Non-pigmented ciliary epithelial cell (primary cell): ENCODE results near the gene RSKR.
A peak's percentile ranks its signal among the peaks of the same experiment; 100 is the strongest.
"Not testable (repeated sequence)": the region's sequence is repeated elsewhere in the genome, so short reads cannot be mapped to it uniquely, and the experiment has no call there.

Experiments
- DNase-seq: peaks from one replicate; pipeline ENCODE4 v3.0.0-alpha.2; 2010; ENCODE audit warnings: low read depth

The RSKR gene

DNA sequence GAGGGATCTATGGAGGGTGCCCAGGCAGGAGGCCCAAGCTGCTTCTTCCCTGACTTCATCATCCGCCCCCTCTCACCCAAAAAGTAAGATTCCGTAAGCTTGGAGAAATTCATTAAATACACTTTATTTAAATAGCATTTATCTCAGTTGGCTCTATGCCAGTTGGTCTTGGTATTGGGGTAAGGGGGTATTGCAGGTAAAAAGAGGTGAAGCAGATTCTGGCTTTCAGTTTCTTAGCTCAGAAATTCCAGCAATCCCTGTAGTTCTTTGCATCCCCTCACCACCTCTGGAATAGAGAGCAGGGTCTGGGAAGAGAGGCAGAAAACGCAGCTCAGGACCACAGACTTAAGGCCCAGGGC is 36.5 kb downstream of the RSKR start:
- DNase-seq: no peak

DNA sequence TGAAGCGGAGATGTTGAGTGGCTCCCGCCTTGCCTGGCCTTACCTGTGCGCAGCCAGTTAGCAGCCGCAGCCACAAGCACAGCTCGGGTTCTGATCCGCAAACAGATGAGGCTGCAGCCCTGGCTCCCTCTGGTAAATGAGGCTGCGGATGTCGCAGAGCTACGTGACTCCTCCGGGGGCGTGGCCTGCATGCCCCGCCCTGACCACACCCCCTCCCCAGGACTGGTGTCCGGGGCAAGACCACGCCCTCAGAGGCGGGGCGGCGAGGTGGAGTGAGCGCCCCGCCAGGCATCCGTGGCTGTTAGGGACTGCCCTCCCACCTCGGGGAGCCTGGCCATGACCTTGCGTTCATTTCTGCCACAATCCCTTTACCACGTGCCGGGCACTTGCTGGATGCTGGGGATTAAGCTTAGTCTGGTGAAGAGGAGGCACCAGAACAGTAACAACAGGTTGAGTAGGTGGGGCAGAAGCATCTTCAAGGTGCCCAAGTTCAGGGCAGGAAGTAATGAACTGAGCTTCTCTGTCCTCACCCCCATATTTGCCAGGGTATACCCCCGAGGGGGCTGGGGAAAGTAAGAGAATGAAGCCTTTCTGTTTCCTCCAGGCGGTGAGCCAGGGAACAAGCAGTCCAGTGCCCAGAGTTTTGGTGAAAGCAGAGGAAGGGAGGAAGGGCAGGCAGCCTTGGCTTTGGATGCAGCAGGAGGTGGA is 37.1 kb downstream of the RSKR start, which contains the start of gene ALDOC:
Gene ALDOC (minus strand): TSS at position 138 of the 708 bp plus-strand sequence. CDS start 1,363 bp downstream, outside the sequence.
- peak; percentile 76 for DNase-seq

GRCh38 chr17:28576016-28576415 is 38.0 kb downstream of the RSKR start:
- DNase-seq: not testable (repeated sequence)

DNA sequence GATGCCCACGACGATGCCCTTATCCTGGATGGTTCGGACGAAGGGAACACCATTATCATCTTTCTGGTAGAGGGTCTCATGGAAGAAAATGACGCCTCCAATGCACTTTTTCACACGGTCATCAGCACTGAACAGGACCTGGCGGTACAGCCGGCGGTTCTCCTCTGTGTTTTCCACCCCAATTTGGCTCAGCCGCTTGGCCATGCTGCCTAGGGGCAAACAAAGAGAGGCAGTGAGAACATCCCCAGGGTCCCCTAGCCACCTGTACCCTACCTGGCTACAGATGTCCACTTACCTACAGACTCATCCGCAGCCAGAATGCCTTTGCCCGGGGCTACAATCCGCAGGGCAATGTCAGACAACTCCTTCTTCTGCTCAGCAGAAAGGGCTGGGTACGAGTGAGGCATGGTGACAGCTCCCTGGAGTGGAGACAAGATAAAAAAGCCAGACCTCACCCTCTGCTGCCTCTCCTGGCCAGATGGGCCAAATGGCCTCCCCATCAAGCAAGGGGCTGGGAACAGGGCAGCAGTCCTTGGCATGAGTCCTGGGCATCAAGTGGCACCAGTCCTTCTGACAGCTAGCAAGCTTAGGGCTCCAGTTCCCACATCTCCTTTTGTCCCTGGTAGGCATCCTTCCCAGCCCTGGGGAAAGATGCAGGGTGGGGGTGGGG is 38.7 kb downstream of the RSKR start:
- DNase-seq: no peak

- DNase-seq: no peak
Observed at GRCh38 chr17:28574526-28574925, 39.5 kb downstream of the RSKR start.

- no peak for DNase-seq
Observed at GRCh38 chr17:28573966-28574480, 40.0 kb downstream of the RSKR start.

DNA sequence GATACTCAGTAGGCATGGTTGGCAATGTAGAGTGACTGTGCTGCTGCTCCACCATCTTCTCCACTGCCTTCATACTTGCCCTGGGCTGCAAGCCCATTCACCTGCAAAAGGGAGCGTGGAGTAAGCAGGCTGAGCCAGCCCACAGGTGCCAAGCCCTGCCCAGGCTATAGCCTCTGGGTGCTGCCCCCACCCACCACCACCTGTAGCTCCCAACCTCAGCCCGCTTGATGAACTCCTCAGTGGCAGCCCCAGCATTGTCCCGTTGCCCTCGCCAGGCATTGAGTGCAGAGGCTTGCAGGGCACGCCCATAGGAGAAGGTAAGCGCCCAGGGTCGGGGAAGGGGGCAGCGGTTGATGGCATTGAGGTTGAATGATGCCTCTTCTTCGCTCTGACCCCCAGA is 40.5 kb downstream of the RSKR start:
- no peak for DNase-seq

- DNase-seq: no peak
Observed at GRCh38 chr17:28573040-28573380, 41.0 kb downstream of the RSKR start.

DNA sequence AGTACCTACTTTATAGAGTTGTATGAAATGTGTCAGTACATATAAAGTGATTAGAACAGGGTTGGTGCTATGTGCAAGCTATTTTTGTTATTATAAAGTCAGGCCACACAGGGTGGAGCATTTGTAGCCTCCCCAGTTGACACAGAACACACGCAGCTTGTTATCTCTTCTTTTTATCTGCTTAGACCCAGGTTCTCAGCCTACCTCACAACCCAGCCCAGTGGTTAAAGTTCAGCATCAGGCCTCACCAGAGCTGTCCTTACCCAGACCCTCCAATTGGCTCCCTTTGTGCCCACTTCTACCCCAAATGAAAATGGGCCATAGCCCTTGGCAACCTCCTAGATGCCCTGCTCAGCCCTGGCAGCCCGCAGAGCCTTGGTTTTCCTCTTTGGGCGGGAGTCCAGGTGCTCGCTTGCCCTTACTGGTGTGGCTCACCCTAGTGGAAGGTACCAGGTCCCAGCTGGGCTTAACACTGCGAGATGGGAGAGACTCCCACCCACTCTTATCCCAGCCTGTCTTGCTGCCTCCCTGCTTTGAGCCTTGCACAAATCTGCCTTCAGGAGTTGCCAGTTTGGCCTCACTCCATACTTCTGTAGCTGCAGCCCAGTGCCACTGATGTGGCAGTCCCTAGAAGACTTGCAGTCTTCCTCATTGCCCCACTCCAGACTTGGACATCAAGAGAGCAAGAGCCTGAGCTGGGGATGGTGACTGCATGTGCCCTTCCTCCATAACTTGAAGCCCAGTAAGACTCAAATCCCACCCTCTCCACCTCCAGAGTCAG is 41.5 kb downstream of the RSKR start:
- DNase-seq: no peak

- DNase-seq: peak; percentile 56
Observed at GRCh38 chr17:28571361-28572122, 42.4 kb downstream of the RSKR start, which contains the start of gene PIGS. Gene PIGS, minus strand, starts transcription at chr17:28571524. Its CDS starts 28 bp downstream, at chr17:28571496.

GRCh38 chr17:28570716-28571360 is 43.1 kb downstream of the RSKR start:
- no peak for DNase-seq

- no peak for DNase-seq
Observed at GRCh38 chr17:28569446-28569845, 44.5 kb downstream of the RSKR start.

DNA sequence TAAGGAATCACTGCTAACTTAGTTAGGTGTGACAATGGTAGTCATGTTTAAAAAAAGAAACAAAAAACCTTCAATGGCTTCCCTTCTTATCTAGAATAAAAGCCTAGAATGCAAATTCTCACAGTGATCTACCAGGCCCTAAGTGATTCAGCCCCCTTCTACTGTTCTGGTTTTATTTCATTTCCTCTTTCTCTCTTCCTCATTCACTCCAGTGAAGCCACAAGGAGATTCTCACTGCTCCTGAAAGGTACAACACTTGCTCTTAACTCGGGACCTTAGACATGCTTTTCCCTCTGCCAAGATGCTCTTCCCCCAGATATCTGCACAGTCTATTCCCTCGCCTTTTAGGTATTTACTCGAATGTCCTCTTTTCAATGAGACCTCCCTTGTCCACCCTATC is 46.4 kb downstream of the RSKR start:
- no peak for DNase-seq

GRCh38 chr17:28563475-28563874 is 50.5 kb downstream of the RSKR start:
- peak; percentile 48 for DNase-seq
